HEK293 (cell line): ENCODE measurements around the gene NOXO1.
A peak's percentile ranks its signal among the peaks of the same experiment; 100 is the strongest.

ENCODE experiments used
- CTCF ChIA-PET: fragments of 350-600 bp; formaldehyde crosslinking; extraction: SDS; loops from one replicate; lab custom pipeline; 2021; ENCODE audit warnings: antibody characterized with exemption; lab: Yijun Ruan, JAX
- POLR2A ChIA-PET: fragments of 300-600 bp; formaldehyde crosslinking; extraction: SDS; loops from one replicate; lab custom pipeline; 2020; ENCODE audit warnings: antibody characterized with exemption, inconsistent platforms; lab: Yijun Ruan, JAX
- H3K27ac ChIP-seq: fragments of 200-500 bp; sonication (Bioruptor generic); 2 replicates; pipeline ENCODE4 v1.5.1; 2014; ENCODE audit warnings: low read depth, low read length, control low read depth, inconsistent platforms; ENCODE audit errors: extremely low read depth
- H3K36me3 ChIP-seq, 2 experiments: fragments of 200-500 bp in 1 of 2; sonication (Bioruptor generic) in 1 of 2; 1 replicate in 1 of 2; 2 replicates in 1 of 2; pipeline ENCODE4 v1.5.1; 2014 to 2017; ENCODE audit warnings: inconsistent platforms in 2 of 2, low read length in 2 of 2; ENCODE audit not compliant: control insufficient read depth in 2 of 2, insufficient read depth in 1 of 2
- H3K4me1 ChIP-seq: fragments of 200-500 bp; sonication (Bioruptor generic); 2 replicates; pipeline ENCODE4 v1.5.1; 2014; ENCODE audit warnings: mild to moderate bottlenecking, low read length, inconsistent platforms; ENCODE audit not compliant: control insufficient read depth, insufficient read depth
- H3K4me3 ChIP-seq: 2 replicates; pipeline ENCODE4 v1.5.1; 2011; ENCODE audit warnings: low read depth, mild to moderate bottlenecking, control low read depth, low read length, moderate library complexity
- H3K9me3 ChIP-seq: fragments of 200-500 bp; sonication (Bioruptor generic); 2 replicates; pipeline ENCODE4 v1.5.1; 2014; ENCODE audit warnings: low read depth, low read length, inconsistent platforms; ENCODE audit not compliant: control insufficient read depth, insufficient read depth
- GLIS1 ChIP-seq: fragments of 450-650 bp; formaldehyde crosslinking; IDR thresholded peaks from 2 replicates; pipeline ENCODE4 v1.5.1; 2016; ENCODE audit warnings: missing biosample characterization, missing genetic modification characterization
- HIC1 ChIP-seq: fragments of 450-650 bp; formaldehyde crosslinking; IDR thresholded peaks from 2 replicates; pipeline ENCODE4 v1.5.1; 2016; ENCODE audit warnings: missing biosample characterization, missing genetic modification characterization
- HOXC10 ChIP-seq: sonication (generic); formaldehyde crosslinking; IDR thresholded peaks from 2 replicates; pipeline ENCODE4 v1.8.1; 2023; ENCODE audit warnings: mild to moderate bottlenecking, missing genetic modification reagents
- KLF16 ChIP-seq: fragments of 450-650 bp; formaldehyde crosslinking; IDR thresholded peaks from 2 replicates; pipeline ENCODE4 v1.5.1; 2017; ENCODE audit warnings: missing biosample characterization, missing genetic modification characterization
- KLF9 ChIP-seq: fragments of 450-650 bp; formaldehyde crosslinking; IDR thresholded peaks from 2 replicates; pipeline ENCODE4 v1.5.1; 2016; ENCODE audit warnings: missing biosample characterization, missing genetic modification characterization, low read depth
- PRDM4 ChIP-seq: fragments of 450-650 bp; formaldehyde crosslinking; IDR thresholded peaks from 2 replicates; pipeline ENCODE4 v1.5.1; 2017; ENCODE audit warnings: missing biosample characterization, missing genetic modification characterization
- ZEB2 ChIP-seq: fragments of 450-650 bp; formaldehyde crosslinking; IDR thresholded peaks from 2 replicates; pipeline ENCODE4 v1.5.1; 2016; ENCODE audit warnings: missing biosample characterization, missing genetic modification characterization
- ZFHX2 ChIP-seq: fragments of 450-650 bp; formaldehyde crosslinking; conservative IDR thresholded peaks from 2 replicates; pipeline ENCODE4 v1.5.1; 2016; ENCODE audit warnings: missing biosample characterization, missing genetic modification characterization
- ZNF10 ChIP-seq: fragments of 450-650 bp; formaldehyde crosslinking; IDR thresholded peaks from 2 replicates; pipeline ENCODE4 v1.5.1; 2017; ENCODE audit warnings: missing biosample characterization, missing genetic modification characterization
- ZNF214 ChIP-seq: fragments of 450-650 bp; formaldehyde crosslinking; IDR thresholded peaks from 2 replicates; pipeline ENCODE4 v1.5.1; 2017; ENCODE audit warnings: missing biosample characterization, mild to moderate bottlenecking, missing genetic modification characterization, borderline replicate concordance
- ZNF335 ChIP-seq: fragments of 450-650 bp; formaldehyde crosslinking; conservative IDR thresholded peaks from 2 replicates; pipeline ENCODE4 v1.5.1; 2016; ENCODE audit warnings: missing biosample characterization, missing genetic modification characterization
- ZNF354C ChIP-seq: fragments of 450-650 bp; formaldehyde crosslinking; IDR thresholded peaks from 2 replicates; pipeline ENCODE4 v1.5.1; 2016; ENCODE audit warnings: missing biosample characterization, missing genetic modification characterization, low read depth, borderline replicate concordance
- ZNF37A ChIP-seq: fragments of 450-650 bp; IDR thresholded peaks from 2 replicates; pipeline ENCODE4 v1.5.1; 2018; ENCODE audit warnings: missing biosample characterization, missing genetic modification characterization
- ZNF391 ChIP-seq: fragments of 450-650 bp; formaldehyde crosslinking; IDR thresholded peaks from 2 replicates; pipeline ENCODE4 v1.5.1; 2016; ENCODE audit warnings: low read depth, missing biosample characterization, missing genetic modification characterization, borderline replicate concordance
- ZNF596 ChIP-seq: fragments of 450-650 bp; IDR thresholded peaks from 2 replicates; pipeline ENCODE4 v1.5.0; 2018; ENCODE audit warnings: missing biosample characterization, mild to moderate bottlenecking, missing genetic modification characterization, moderate library complexity
- ZNF704 ChIP-seq: fragments of 450-650 bp; formaldehyde crosslinking; IDR thresholded peaks from 2 replicates; pipeline ENCODE4 v1.5.1; 2016; ENCODE audit warnings: missing biosample characterization, missing genetic modification characterization
- ZSCAN23 ChIP-seq: fragments of 450-650 bp; formaldehyde crosslinking; IDR thresholded peaks from 2 replicates; pipeline ENCODE4 v1.5.1; 2016; ENCODE audit warnings: missing biosample characterization, missing genetic modification characterization
- ZSCAN30 ChIP-seq: fragments of 450-650 bp; IDR thresholded peaks from 2 replicates; pipeline ENCODE4 v1.5.1; 2018; ENCODE audit warnings: missing biosample characterization, mild to moderate bottlenecking, missing genetic modification characterization, moderate library complexity
- TF ChIP-seq, protein P1 (sequence below): fragments of 450-650 bp; formaldehyde crosslinking; IDR thresholded peaks from 2 replicates; pipeline ENCODE4 v1.5.1; 2016; ENCODE audit warnings: missing biosample characterization, missing genetic modification characterization
- TF ChIP-seq, protein P2 (sequence below): fragments of 450-650 bp; formaldehyde crosslinking; IDR thresholded peaks from 2 replicates; pipeline ENCODE4 v1.5.1; 2016; ENCODE audit warnings: missing biosample characterization, missing genetic modification characterization
- TF ChIP-seq, protein P3 (sequence below): fragments of 450-650 bp; formaldehyde crosslinking; IDR thresholded peaks from 2 replicates; pipeline ENCODE4 v1.5.1; 2016; ENCODE audit warnings: missing biosample characterization, missing genetic modification characterization

The NOXO1 gene

DNA sequence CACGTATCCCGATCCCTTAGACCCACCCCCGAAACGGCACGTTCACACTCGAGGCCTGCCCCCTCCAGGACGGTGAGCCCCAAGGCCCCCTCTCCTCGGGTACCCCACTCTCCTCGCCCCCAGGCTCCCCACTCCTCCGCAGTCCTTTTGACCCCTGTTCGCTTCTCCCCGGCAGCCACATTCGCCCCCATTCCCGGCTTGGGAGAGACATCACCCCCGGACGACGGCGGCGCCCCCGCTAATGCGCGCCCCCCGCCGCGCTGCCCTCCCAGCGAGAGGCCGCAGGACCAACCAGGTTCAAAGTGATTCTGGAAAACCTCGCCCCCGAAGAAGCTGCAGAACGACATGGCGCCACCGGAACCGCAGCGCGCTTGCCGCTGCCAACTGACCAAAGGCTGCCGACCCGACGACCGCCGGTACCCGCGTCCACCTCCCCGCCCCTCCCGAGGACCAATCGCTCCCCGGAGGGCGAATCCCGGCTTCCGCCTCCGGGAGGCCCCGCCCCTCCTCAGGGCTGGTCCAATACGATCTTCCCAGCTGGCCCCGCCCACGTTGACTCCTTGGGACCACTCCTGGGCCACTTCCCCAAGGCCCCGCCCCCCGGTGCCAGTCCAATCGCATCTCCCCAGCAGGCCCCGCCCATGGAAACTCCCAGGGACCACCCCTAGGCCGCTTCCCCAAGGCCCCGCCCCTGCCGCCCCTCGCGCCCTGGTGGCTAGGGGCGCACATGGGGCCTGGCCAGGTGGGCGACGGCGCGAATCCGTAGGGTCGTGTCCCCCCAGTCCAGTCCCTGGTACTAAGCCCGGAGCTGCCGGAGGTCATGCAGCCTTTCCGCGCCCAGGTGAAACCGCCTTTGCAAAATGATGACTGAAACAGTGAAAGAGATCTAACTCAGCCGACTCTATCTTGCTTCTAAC lies 38.2 kb downstream of the NOXO1 start, which contains the start of gene MSRB1:
MSRB1 (minus strand) TSS at position 390 of the 917 bp plus-strand sequence; CDS start at position 347, 43 bp downstream.
- Histone ChIP-seq H3K27ac (no peak within 1 kb of the TSS; the same call in 1 of the 2 replicates), H3K4me1 (no peaks in the 10 kb centered on the region), H3K4me3 (peak within 1 kb of the TSS; percentile 67), H3K9me3 (no peaks in the 10 kb centered on the region), H3K36me3 (peaks cover 0 to 29% of the 10 kb centered on the region in 2 experiments; a peak in 2 of 3 replicates)
- CTCF ChIA-PET = interaction anchor here (0.5 to 1.5 kb wide), 5 partner anchors 10 to 1088 kb away, joined by 3 to 5 read pairs (median 3); no protein-coding TSS in a partner anchor
- POLR2A ChIA-PET = interaction anchor here (0.5 to 1.7 kb wide), 14 partner anchors 9 to 212 kb away, joined by 3 to 33 read pairs (median 4); partner anchors contain the start of genes NUBP2, RPS2 and TRAF7
- peak; percentile 81 for TF ChIP-seq KLF9 (tag by site-specific recombination)
- TF ChIP-seq HIC1 = peak; percentile 96
- peak; percentile 87 for TF ChIP-seq ZFHX2
- no peak for TF ChIP-seq ZNF214 (tag by site-specific recombination)
- TF ChIP-seq ZNF335 (tag by site-specific recombination) = peak; percentile 89
- no peak for TF ChIP-seq ZNF354C (tag by site-specific recombination)
- TF ChIP-seq, protein P1, sequence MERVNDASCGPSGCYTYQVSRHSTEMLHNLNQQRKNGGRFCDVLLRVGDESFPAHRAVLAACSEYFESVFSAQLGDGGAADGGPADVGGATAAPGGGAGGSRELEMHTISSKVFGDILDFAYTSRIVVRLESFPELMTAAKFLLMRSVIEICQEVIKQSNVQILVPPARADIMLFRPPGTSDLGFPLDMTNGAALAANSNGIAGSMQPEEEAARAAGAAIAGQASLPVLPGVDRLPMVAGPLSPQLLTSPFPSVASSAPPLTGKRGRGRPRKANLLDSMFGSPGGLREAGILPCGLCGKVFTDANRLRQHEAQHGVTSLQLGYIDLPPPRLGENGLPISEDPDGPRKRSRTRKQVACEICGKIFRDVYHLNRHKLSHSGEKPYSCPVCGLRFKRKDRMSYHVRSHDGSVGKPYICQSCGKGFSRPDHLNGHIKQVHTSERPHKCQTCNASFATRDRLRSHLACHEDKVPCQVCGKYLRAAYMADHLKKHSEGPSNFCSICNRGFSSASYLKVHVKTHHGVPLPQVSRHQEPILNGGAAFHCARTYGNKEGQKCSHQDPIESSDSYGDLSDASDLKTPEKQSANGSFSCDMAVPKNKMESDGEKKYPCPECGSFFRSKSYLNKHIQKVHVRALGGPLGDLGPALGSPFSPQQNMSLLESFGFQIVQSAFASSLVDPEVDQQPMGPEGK (tag by site-specific recombination) = peak; percentile 86
- peak; percentile 60; the same call in 1 of the 2 replicates for TF ChIP-seq ZNF391
- TF ChIP-seq ZNF596 (tag by site-specific recombination) = no peak
- peak; percentile 83 for TF ChIP-seq GLIS1
- TF ChIP-seq, protein P2, sequence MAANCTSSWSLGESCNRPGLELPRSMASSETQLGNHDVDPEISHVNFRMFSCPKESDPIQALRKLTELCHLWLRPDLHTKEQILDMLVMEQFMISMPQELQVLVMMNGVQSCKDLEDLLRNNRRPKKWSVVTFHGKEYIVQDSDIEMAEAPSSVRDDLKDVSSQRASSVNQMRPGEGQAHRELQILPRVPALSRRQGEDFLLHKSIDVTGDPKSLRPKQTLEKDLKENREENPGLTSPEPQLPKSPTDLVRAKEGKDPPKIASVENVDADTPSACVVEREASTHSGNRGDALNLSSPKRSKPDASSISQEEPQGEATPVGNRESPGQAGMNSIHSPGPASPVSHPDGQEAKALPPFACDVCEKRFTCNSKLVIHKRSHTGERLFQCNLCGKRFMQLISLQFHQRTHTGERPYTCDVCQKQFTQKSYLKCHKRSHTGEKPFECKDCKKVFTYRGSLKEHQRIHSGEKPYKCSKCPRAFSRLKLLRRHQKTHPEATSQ (tag by site-specific recombination) = 0 out of 2 replicates have a peak, but pooled peaks have one; percentile 84
- no peak for TF ChIP-seq ZNF37A
- TF ChIP-seq ZSCAN30 (tag by site-specific recombination) = 0 out of 2 replicates have a peak, but pooled peaks have one; percentile 34
- peak; percentile 85 for TF ChIP-seq ZEB2 (tag by site-specific recombination)
- no peak for TF ChIP-seq ZNF10 (tag by site-specific recombination)
- TF ChIP-seq, protein P3, sequence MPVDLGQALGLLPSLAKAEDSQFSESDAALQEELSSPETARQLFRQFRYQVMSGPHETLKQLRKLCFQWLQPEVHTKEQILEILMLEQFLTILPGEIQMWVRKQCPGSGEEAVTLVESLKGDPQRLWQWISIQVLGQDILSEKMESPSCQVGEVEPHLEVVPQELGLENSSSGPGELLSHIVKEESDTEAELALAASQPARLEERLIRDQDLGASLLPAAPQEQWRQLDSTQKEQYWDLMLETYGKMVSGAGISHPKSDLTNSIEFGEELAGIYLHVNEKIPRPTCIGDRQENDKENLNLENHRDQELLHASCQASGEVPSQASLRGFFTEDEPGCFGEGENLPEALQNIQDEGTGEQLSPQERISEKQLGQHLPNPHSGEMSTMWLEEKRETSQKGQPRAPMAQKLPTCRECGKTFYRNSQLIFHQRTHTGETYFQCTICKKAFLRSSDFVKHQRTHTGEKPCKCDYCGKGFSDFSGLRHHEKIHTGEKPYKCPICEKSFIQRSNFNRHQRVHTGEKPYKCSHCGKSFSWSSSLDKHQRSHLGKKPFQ (tag by site-specific recombination) = peak; percentile 38; the same call in 1 of the 2 replicates
- TF ChIP-seq PRDM4 (tag by site-specific recombination) = peak; percentile 92
- TF ChIP-seq ZNF704 = no peak
- TF ChIP-seq ZSCAN23 (tag by site-specific recombination) = 0 out of 2 replicates have a peak, but pooled peaks have one; percentile 28
- no peak for TF ChIP-seq HOXC10 (CRISPR knock-in tag)
- peak; percentile 81; the same call in 1 of the 2 replicates for TF ChIP-seq KLF16
